ENCODE data around the gene LEAP2.

LEAP2 gene

GRCh38 chr5:132867046-132867451 is 6.4 kb upstream of the LEAP2 start:
- peaks cover 4% of the 10 kb centered on the region for H3K27me3 ChIP-seq (ENCODE audit: control insufficient read depth, insufficient read depth, low read length)

GRCh38 chr5:132868754-132869153 is 4.7 kb upstream of the LEAP2 start:
- H3K4me3 ChIP-seq (ENCODE audit: low read length): no peak overlapping the region
- no peaks in the 10 kb centered on the region for H3K27me3 ChIP-seq (ENCODE audit: control insufficient read depth, insufficient read depth, low read length)
- H3K4me2 ChIP-seq (ENCODE audit: low read length): no peak overlapping the region
- peaks cover 44% of the 10 kb centered on the region for H3K36me3 ChIP-seq (ENCODE audit: insufficient read depth, low read length)
- no peaks in the 10 kb centered on the region for H3K9me3 ChIP-seq (replicated peaks; ENCODE audit: low read length)
- peaks cover 14% of the 10 kb centered on the region for H3K4me1 ChIP-seq (ENCODE audit: control insufficient read depth, insufficient read depth, low read length)
- no peak overlapping the region for H3K9ac ChIP-seq (ENCODE audit: low read depth, low read length)

More at GRCh38 chr5:132867046-132867451, 6.4 kb upstream of the LEAP2 start:
- Histone ChIP-seq H3K9ac (ENCODE audit: low read depth, low read length) (peak overlapping the region; percentile 85), H3K4me1 (ENCODE audit: control insufficient read depth, insufficient read depth, low read length) (peaks cover 14% of the 10 kb centered on the region), H3K4me3 (ENCODE audit: low read length) (peak overlapping the region; percentile 84), H3K4me2 (ENCODE audit: low read length) (peak overlapping the region; percentile 86), H3K9me3 (replicated peaks; ENCODE audit: low read length) (no peaks in the 10 kb centered on the region), H3K36me3 (ENCODE audit: insufficient read depth, low read length) (peaks cover 28% of the 10 kb centered on the region)

- Histone ChIP-seq H3K4me1 (ENCODE audit: control insufficient read depth, insufficient read depth, low read length) (peaks cover 10% of the 10 kb centered on the region), H3K4me3 (ENCODE audit: low read length) (no peak overlapping the region), H3K36me3 (ENCODE audit: insufficient read depth, low read length) (peaks cover 60% of the 10 kb centered on the region)
These were observed 2.7 kb upstream of the LEAP2 start for GRCh38 chr5:132870801-132871200.

GRCh38 chr5:132871459-132872284 is 1.8 kb upstream of the LEAP2 start:
- peaks cover 9% of the 10 kb centered on the region for H3K4me1 ChIP-seq (ENCODE audit: control insufficient read depth, insufficient read depth, low read length)
- H3K9me3 ChIP-seq (replicated peaks; ENCODE audit: low read length): no peaks in the 10 kb centered on the region
- peaks cover 66% of the 10 kb centered on the region for H3K36me3 ChIP-seq (ENCODE audit: insufficient read depth, low read length)
- no peak overlapping the region for H3K9ac ChIP-seq (ENCODE audit: low read depth, low read length)
- no peaks in the 10 kb centered on the region for H3K27me3 ChIP-seq (ENCODE audit: control insufficient read depth, insufficient read depth, low read length)
- H3K4me2 ChIP-seq (ENCODE audit: low read length): no peak overlapping the region
- H3K4me3 ChIP-seq (ENCODE audit: low read length): no peak overlapping the region

More at GRCh38 chr5:132870801-132871200, 2.7 kb upstream of the LEAP2 start:
- no peak overlapping the region for H3K4me2 ChIP-seq (ENCODE audit: low read length)
- no peaks in the 10 kb centered on the region for H3K9me3 ChIP-seq (replicated peaks; ENCODE audit: low read length)
- no peak overlapping the region for H3K9ac ChIP-seq (ENCODE audit: low read depth, low read length)
- no peaks in the 10 kb centered on the region for H3K27me3 ChIP-seq (ENCODE audit: control insufficient read depth, insufficient read depth, low read length)

GRCh38 chr5:132872788-132873118 is 715 bp upstream of the LEAP2 start:
- H3K27me3 ChIP-seq (ENCODE audit: control insufficient read depth, insufficient read depth, low read length): no peaks in the 10 kb centered on the region
- peaks cover 77% of the 10 kb centered on the region for H3K36me3 ChIP-seq (ENCODE audit: insufficient read depth, low read length)
- H3K4me1 ChIP-seq (ENCODE audit: control insufficient read depth, insufficient read depth, low read length): peaks cover 3% of the 10 kb centered on the region

GRCh38 chr5:132873930-132874271 is 433 bp downstream of the LEAP2 start:
- Histone ChIP-seq H3K9ac (ENCODE audit: low read depth, low read length) (no peak overlapping the region), H3K4me3 (ENCODE audit: low read length) (no peak overlapping the region), H3K36me3 (ENCODE audit: insufficient read depth, low read length) (peaks cover 79% of the 10 kb centered on the region), H3K4me1 (ENCODE audit: control insufficient read depth, insufficient read depth, low read length) (peaks cover 3% of the 10 kb centered on the region), H3K4me2 (ENCODE audit: low read length) (no peak overlapping the region), H3K9me3 (replicated peaks; ENCODE audit: low read length) (no peaks in the 10 kb centered on the region), H3K27me3 (ENCODE audit: control insufficient read depth, insufficient read depth, low read length) (no peaks in the 10 kb centered on the region)

More at GRCh38 chr5:132872788-132873118, 715 bp upstream of the LEAP2 start:
- Histone ChIP-seq H3K4me2 (ENCODE audit: low read length) (no peak overlapping the region), H3K9ac (ENCODE audit: low read depth, low read length) (no peak overlapping the region), H3K4me3 (ENCODE audit: low read length) (no peak overlapping the region), H3K9me3 (replicated peaks; ENCODE audit: low read length) (no peaks in the 10 kb centered on the region)

GRCh38 chr5:132876020-132876759 is 2.7 kb downstream of the LEAP2 start:
- no peak overlapping the region for H3K4me3 ChIP-seq (ENCODE audit: low read length)
- peaks cover 90% of the 10 kb centered on the region for H3K36me3 ChIP-seq (ENCODE audit: insufficient read depth, low read length)
- H3K9ac ChIP-seq (ENCODE audit: low read depth, low read length): no peak overlapping the region
- no peaks in the 10 kb centered on the region for H3K27me3 ChIP-seq (ENCODE audit: control insufficient read depth, insufficient read depth, low read length)
- peaks cover 3% of the 10 kb centered on the region for H3K4me1 ChIP-seq (ENCODE audit: control insufficient read depth, insufficient read depth, low read length)
- H3K4me2 ChIP-seq (ENCODE audit: low read length): no peak overlapping the region
- H3K9me3 ChIP-seq (replicated peaks; ENCODE audit: low read length): no peaks in the 10 kb centered on the region

GRCh38 chr5:132877466-132877865 is 4.0 kb downstream of the LEAP2 start:
- H3K27me3 ChIP-seq (ENCODE audit: control insufficient read depth, insufficient read depth, low read length): no peaks in the 10 kb centered on the region
- no peak overlapping the region for H3K4me3 ChIP-seq (ENCODE audit: low read length)
- peaks cover 90% of the 10 kb centered on the region for H3K36me3 ChIP-seq (ENCODE audit: insufficient read depth, low read length)
- H3K4me2 ChIP-seq (ENCODE audit: low read length): no peak overlapping the region
- no peaks in the 10 kb centered on the region for H3K9me3 ChIP-seq (replicated peaks; ENCODE audit: low read length)
- H3K4me1 ChIP-seq (ENCODE audit: control insufficient read depth, insufficient read depth, low read length): peaks cover 3% of the 10 kb centered on the region
- no peak overlapping the region for H3K9ac ChIP-seq (ENCODE audit: low read depth, low read length)

- Histone ChIP-seq H3K4me2 (ENCODE audit: low read length) (no peak overlapping the region), H3K9ac (ENCODE audit: low read depth, low read length) (no peak overlapping the region), H3K4me3 (ENCODE audit: low read length) (no peak overlapping the region), H3K9me3 (replicated peaks; ENCODE audit: low read length) (no peaks in the 10 kb centered on the region), H3K36me3 (ENCODE audit: insufficient read depth, low read length) (peaks cover 91% of the 10 kb centered on the region), H3K4me1 (ENCODE audit: control insufficient read depth, insufficient read depth, low read length) (peaks cover 3% of the 10 kb centered on the region), H3K27me3 (ENCODE audit: control insufficient read depth, insufficient read depth, low read length) (no peaks in the 10 kb centered on the region)
These were observed 4.5 kb downstream of the LEAP2 start for GRCh38 chr5:132877938-132878337.

GRCh38 chr5:132883261-132883834 is 9.9 kb downstream of the LEAP2 start:
- H3K4me3 ChIP-seq (ENCODE audit: low read length): no peak overlapping the region
- H3K9ac ChIP-seq (ENCODE audit: low read depth, low read length): no peak overlapping the region
- no peak overlapping the region for H3K4me2 ChIP-seq (ENCODE audit: low read length)
- no peaks in the 10 kb centered on the region for H3K9me3 ChIP-seq (replicated peaks; ENCODE audit: low read length)
- peaks cover 84% of the 10 kb centered on the region for H3K36me3 ChIP-seq (ENCODE audit: insufficient read depth, low read length)
- H3K27me3 ChIP-seq (ENCODE audit: control insufficient read depth, insufficient read depth, low read length): no peaks in the 10 kb centered on the region
- H3K4me1 ChIP-seq (ENCODE audit: control insufficient read depth, insufficient read depth, low read length): no peaks in the 10 kb centered on the region

- H3K4me2 ChIP-seq (ENCODE audit: low read length): no peak overlapping the region
- no peaks in the 10 kb centered on the region for H3K27me3 ChIP-seq (ENCODE audit: control insufficient read depth, insufficient read depth, low read length)
- H3K9ac ChIP-seq (ENCODE audit: low read depth, low read length): no peak overlapping the region
- peaks cover 83% of the 10 kb centered on the region for H3K36me3 ChIP-seq (ENCODE audit: insufficient read depth, low read length)
- no peaks in the 10 kb centered on the region for H3K9me3 ChIP-seq (replicated peaks; ENCODE audit: low read length)
- H3K4me1 ChIP-seq (ENCODE audit: control insufficient read depth, insufficient read depth, low read length): no peaks in the 10 kb centered on the region
- no peak overlapping the region for H3K4me3 ChIP-seq (ENCODE audit: low read length)
These were observed 11.1 kb downstream of the LEAP2 start for GRCh38 chr5:132884548-132884947.

Measured in skeletal muscle satellite cell (primary cell).